SHP77 (cell line): ENCODE measurements around the gene ARHGAP8.
A peak's percentile ranks its signal among the peaks of the same experiment; 100 is the strongest.

Source experiments
- DNase-seq, 2 experiments: peaks; one replicate each; lab custom pipeline; 2025; lab: John Stamatoyannopoulos, UW

Gene ARHGAP8

GRCh38 chr22:44804327-44804726 is 52.0 kb downstream of the ARHGAP8 start:
- DNase-seq: no peak

GRCh38 chr22:44805711-44806110 is 53.3 kb downstream of the ARHGAP8 start:
- DNase-seq: no peak

- DNase-seq: no peak
Measured at GRCh38 chr22:44807232-44807631, 54.9 kb downstream of the ARHGAP8 start.

GRCh38 chr22:44807915-44808690 is 55.7 kb downstream of the ARHGAP8 start:
- DNase-seq: peak in 1 of 2 experiments; percentile 12

GRCh38 chr22:44809456-44809855 is 57.1 kb downstream of the ARHGAP8 start:
- no peak for DNase-seq

- DNase-seq: no peak
Measured at GRCh38 chr22:44811141-44811540, 58.8 kb downstream of the ARHGAP8 start.

- no peak for DNase-seq
Measured at GRCh38 chr22:44813416-44813815, 61.0 kb downstream of the ARHGAP8 start.

- no peak for DNase-seq
Measured at GRCh38 chr22:44814266-44815098, 62.1 kb downstream of the ARHGAP8 start.

GRCh38 chr22:44815099-44816070 is 63.0 kb downstream of the ARHGAP8 start:
- no peak for DNase-seq

- no peak for DNase-seq
Measured at GRCh38 chr22:44816141-44816540, 63.8 kb downstream of the ARHGAP8 start.

- no peak for DNase-seq
Measured at GRCh38 chr22:44818727-44819126, 66.4 kb downstream of the ARHGAP8 start.

- no peak for DNase-seq
Measured at GRCh38 chr22:44819966-44820631, 67.7 kb downstream of the ARHGAP8 start.

- no peak for DNase-seq
Measured at GRCh38 chr22:44821741-44822475, 69.5 kb downstream of the ARHGAP8 start.

- no peak for DNase-seq
Measured at GRCh38 chr22:44822534-44822933, 70.2 kb downstream of the ARHGAP8 start.

GRCh38 chr22:44823396-44823795 is 71.0 kb downstream of the ARHGAP8 start:
- no peak for DNase-seq

- DNase-seq: no peak
Measured at GRCh38 chr22:44823806-44824205, 71.4 kb downstream of the ARHGAP8 start.

GRCh38 chr22:44824271-44824670 is 71.9 kb downstream of the ARHGAP8 start:
- no peak for DNase-seq

- DNase-seq: no peak
Measured at GRCh38 chr22:44825310-44826150, 73.2 kb downstream of the ARHGAP8 start.

- DNase-seq: no peak
Measured at GRCh38 chr22:44827666-44828190, 75.4 kb downstream of the ARHGAP8 start.

GRCh38 chr22:44828193-44828592 is 75.8 kb downstream of the ARHGAP8 start:
- no peak for DNase-seq
